Ovary (tissue), 9 donors: ENCODE results near the gene ABCC4. TPM values are rescaled to one million over a fixed set of nuclear protein-coding genes. Genes with fewer than 3 reads are reported as not detected.

Source experiments
- DNase-seq, 5 donors: peaks; one replicate each; pipeline ENCODE4 v3.0.0-alpha.2; 2019 to 2020
- H3K27ac ChIP-seq, 2 donors: fragments of 200-600 bp; one replicate each; pipeline versions ENCODE4 v1.5.1 to v1.8.0; 2019 to 2022
- H3K27me3 ChIP-seq: fragments of 200-600 bp; one replicate; pipeline ENCODE4 v1.8.0; 2022
- H3K36me3 ChIP-seq: fragments of 200-600 bp; sonication (generic); one replicate; pipeline ENCODE4 v1.5.1; 2019
- H3K4me1 ChIP-seq: one replicate; pipeline ENCODE4 v1.8.1; 2013; ENCODE audit warnings: mild to moderate bottlenecking, moderate library complexity; ENCODE audit not compliant: insufficient read depth
- H3K4me3 ChIP-seq: fragments of 200-600 bp; sonication (generic); one replicate; pipeline ENCODE4 v1.5.1; 2017
- H3K9me3 ChIP-seq, 2 donors: fragments of 200-600 bp in 1 of 2; sonication (generic) in 1 of 2; one replicate each; pipeline versions ENCODE4 v1.5.1 to v1.8.1; 2013 to 2019; ENCODE audit warnings: mild to moderate bottlenecking in 1 of 2, moderate library complexity in 1 of 2
- EP300 ChIP-seq: sonication (generic); formaldehyde crosslinking; IDR thresholded peaks from one replicate; pipeline ENCODE4 v1.6.1; 2017; ENCODE audit warnings: antibody characterized with exemption
- POLR2A ChIP-seq: fragments of 450-650 bp; IDR thresholded peaks from one replicate; pipeline ENCODE4 v1.6.1; 2017; ENCODE audit warnings: antibody characterized with exemption, mild to moderate bottlenecking, moderate library complexity
- WGBS, 3 donors: extraction: QIAGEN DNeasy Blood & Tissue Kit in 1 of 3; methylation state at CpG; one replicate each; pipeline versions ENCODE4 v1.1.5 to v1.1.7; 2013 to 2017; 5-methylcytosine and 5-hydroxymethylcytosine counted together
- intact Hi-C, 4 donors: fragments of 100-400 bp; cut with DNase I; formaldehyde crosslinking; loops; one replicate each; pipeline versions ENCODE4 v1.11.0 to v1.15.1; 2022 to 2023
- polyA plus RNA-seq, 2 donors: library from polyadenylated mRNA; stranded (reverse); fragments of 200-250 nt in 1 of 2; fragments of 350-450 nt in 1 of 2; fragmentation: Illumina TruSeq in 1 of 2; extraction: RNeasy Lipid Tissue Mini Kit (QIAGEN cat#74804) in 1 of 2; gene quantifications; one replicate each; pipeline ENCODE4 v1.2.3, GENCODE V29; 2013 to 2014
- total RNA-seq, 7 donors: library from RNA; depleted of rRNA in 2 of 7; stranded (reverse); fragments of >200 nt in 2 of 7; fragmentation: NEBNext Ultra II Directional in 3 of 7; extraction: Animal tissue kit (Norgen Biotek cat#: 25700) in 3 of 7; gene quantifications; one replicate each; pipeline versions ENCODE4 v1.1.0 to v1.2.4, GENCODE V29; 2016 to 2023
- TF ChIP-seq, protein P1 (sequence below), 3 donors: fragments of 450-650 bp in 2 of 3; fragments of 200-600 bp in 1 of 3; IDR thresholded peaks; one replicate each; pipeline versions ENCODE4 v1.5.1 to v1.8.0; 2016 to 2022; ENCODE audit warnings: antibody characterized with exemption in 3 of 3, mild to moderate bottlenecking in 1 of 3
- donor health status: DM: no; HTN: no; CAD: no; lungs with moderate emphysema.
- donor health status: DM: no; HTN: no; CAD: no.
- donor health status: Bipolar disorder and iron deficiency.
- donor health status: DM: yes; HTN: yes; CAD: no.
- donor health status: DM: no; HTN: no; CAD: no.
- donor health status: DM: yes; HTN: yes; CAD: no.

Gene ABCC4
- total and polyA plus RNA-seq, 9 donors, result 6.1 to 28.5 (median 11.5) TPM

DNA sequence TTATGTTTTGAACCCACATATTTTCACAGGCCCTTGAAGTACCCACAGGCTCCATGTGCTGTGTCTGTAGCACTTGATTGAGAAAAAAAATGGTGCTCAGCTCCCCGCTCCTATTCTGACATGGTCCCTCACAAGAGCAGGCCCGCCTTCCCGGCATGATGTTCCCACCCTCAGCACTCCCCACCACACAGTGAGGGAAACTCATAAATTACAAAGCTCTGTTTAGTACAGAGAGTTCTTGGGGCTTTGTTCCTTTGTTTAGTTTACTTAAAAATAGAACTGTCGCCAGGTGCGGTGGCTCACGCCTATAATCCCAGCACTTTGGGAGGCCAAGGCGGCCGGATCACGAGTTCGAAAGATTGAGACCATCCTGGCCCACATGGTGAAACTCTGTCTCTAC, 25.9 kb upstream of the ABCC4 start:
- no peaks in the 10 kb centered on the region for H3K9me3 ChIP-seq
- no peak overlapping the region for H3K27ac ChIP-seq
- intact Hi-C loops, result no loop called here
- TF ChIP-seq EP300, result no peak
- TF ChIP-seq, protein P1, sequence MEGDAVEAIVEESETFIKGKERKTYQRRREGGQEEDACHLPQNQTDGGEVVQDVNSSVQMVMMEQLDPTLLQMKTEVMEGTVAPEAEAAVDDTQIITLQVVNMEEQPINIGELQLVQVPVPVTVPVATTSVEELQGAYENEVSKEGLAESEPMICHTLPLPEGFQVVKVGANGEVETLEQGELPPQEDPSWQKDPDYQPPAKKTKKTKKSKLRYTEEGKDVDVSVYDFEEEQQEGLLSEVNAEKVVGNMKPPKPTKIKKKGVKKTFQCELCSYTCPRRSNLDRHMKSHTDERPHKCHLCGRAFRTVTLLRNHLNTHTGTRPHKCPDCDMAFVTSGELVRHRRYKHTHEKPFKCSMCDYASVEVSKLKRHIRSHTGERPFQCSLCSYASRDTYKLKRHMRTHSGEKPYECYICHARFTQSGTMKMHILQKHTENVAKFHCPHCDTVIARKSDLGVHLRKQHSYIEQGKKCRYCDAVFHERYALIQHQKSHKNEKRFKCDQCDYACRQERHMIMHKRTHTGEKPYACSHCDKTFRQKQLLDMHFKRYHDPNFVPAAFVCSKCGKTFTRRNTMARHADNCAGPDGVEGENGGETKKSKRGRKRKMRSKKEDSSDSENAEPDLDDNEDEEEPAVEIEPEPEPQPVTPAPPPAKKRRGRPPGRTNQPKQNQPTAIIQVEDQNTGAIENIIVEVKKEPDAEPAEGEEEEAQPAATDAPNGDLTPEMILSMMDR (IDR thresholded peaks at IDR 0.05), result no peak
- no peak for TF ChIP-seq POLR2A
- H3K4me3 ChIP-seq, result no peak overlapping the region
- DNase-seq, result no peak
- H3K4me1 ChIP-seq, result no peaks in the 10 kb centered on the region
- H3K27me3 ChIP-seq, result no peaks in the 10 kb centered on the region
- 87 to 91% (median 90%) methylated on average over 10 of the region's 10 CpGs for WGBS, 3 donors
- no peaks in the 10 kb centered on the region for H3K36me3 ChIP-seq

DNA sequence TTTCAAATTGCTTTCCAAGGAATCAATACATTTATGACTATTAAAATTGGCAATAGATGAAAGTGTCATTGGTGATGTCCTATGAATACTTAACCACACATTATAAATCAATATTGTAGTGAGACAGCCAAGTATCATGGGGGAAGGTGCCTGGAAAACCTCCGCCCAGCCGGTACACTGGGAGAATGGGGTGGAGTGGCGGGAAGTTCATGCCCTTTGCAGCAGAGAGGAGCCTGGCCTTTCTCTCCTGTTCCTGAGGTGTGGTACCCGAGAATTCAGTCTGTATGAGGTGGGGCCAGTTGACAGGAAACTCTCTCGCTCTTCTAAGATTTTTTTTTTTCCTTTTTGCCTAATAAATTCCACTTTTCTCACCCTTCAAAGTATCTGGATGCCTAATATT, 25.4 kb upstream of the ABCC4 start:
- Histone ChIP-seq H3K36me3 (no peaks in the 10 kb centered on the region), H3K4me3 (no peak overlapping the region), H3K27me3 (no peaks in the 10 kb centered on the region), H3K9me3 (no peaks in the 10 kb centered on the region), H3K27ac (no peak overlapping the region), H3K4me1 (no peaks in the 10 kb centered on the region)
- intact Hi-C loops, result no loop called here
- no peak for TF ChIP-seq POLR2A
- DNase-seq, result no peak
- WGBS, 3 donors, result 85 to 88% (median 87%) methylated on average over 5 of the region's 5 CpGs

DNA sequence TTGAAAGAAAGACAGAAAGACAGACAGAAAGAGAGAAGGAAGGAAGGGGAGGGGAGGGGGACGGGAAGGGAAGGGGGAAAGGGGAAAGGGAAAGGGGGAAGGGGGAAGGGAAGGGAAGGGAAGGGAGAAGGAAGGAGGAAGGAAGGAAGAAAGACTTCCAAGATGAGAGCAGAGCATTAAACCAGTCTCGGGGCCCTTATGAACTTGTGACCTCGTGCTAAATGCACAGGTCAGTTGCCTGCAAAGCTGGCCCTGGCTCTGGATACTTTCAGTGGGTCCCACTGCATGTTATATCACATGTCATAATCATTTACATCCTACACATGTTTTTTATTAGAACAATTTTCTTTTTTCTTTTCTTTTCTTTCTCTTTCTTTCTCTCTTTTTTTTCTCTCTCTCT, 24.2 kb upstream of the ABCC4 start:
- TF ChIP-seq, protein P1 (IDR thresholded peaks at IDR 0.05), result no peak
- no peak for TF ChIP-seq EP300
- TF ChIP-seq POLR2A, result no peak
- Histone ChIP-seq H3K4me1 (no peaks in the 10 kb centered on the region), H3K4me3 (no peak overlapping the region), H3K27ac (no peak overlapping the region), H3K9me3 (no peaks in the 10 kb centered on the region), H3K36me3 (no peaks in the 10 kb centered on the region), H3K27me3 (no peaks in the 10 kb centered on the region)
- intact Hi-C loops, result no loop called here
- no peak for DNase-seq
- 75 to 88% (median 80%) methylated on average over 3 of the region's 3 CpGs for WGBS, 3 donors

DNA sequence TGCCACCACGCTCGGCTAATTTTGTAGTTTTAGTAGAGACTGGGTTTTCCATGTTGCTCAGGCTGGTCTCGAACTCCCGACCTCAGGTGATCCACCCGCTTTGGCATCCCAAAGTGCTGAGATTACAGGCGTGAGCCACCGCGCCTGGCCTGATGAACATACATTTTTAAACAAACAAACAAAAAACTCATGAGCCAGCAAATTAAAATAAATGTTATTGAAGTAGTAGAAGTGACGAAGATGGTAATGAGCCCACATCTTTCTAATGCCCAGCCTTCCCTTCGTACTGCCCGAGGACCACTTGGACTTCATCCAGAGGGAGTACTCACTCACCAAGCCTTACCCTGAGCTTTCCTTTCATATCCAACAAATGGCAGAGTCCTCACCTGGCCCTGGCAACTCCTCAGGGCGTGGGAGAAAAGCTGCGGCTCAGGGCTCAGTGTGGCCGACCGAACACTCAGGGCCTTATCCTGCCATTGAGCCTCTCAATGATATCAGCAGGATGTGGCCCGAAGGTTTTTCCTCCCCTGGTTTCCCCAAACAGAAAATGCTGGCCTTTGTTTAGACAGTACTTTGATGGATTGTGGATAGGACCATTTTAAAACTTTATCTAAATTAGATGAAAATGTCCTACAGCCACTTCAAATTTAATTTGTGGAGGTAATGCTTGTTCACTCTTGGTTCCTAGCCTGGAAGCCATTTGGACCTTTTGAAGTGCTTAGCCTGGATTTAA, 22.8 kb upstream of the ABCC4 start:
- no peaks in the 10 kb centered on the region for H3K9me3 ChIP-seq
- H3K4me3 ChIP-seq, result no peak overlapping the region
- no peaks in the 10 kb centered on the region for H3K27me3 ChIP-seq
- TF ChIP-seq, protein P1 (IDR thresholded peaks at IDR 0.05), result no peak
- TF ChIP-seq POLR2A (no peak), EP300 (no peak)
- H3K4me1 ChIP-seq, result no peaks in the 10 kb centered on the region
- DNase-seq, result no peak
- intact Hi-C loops, result no loop called here
- no peak overlapping the region for H3K27ac ChIP-seq
- H3K36me3 ChIP-seq, result no peaks in the 10 kb centered on the region
- 68 to 75% (median 70%) methylated on average over 16 of the region's 16 CpGs for WGBS, 3 donors

DNA sequence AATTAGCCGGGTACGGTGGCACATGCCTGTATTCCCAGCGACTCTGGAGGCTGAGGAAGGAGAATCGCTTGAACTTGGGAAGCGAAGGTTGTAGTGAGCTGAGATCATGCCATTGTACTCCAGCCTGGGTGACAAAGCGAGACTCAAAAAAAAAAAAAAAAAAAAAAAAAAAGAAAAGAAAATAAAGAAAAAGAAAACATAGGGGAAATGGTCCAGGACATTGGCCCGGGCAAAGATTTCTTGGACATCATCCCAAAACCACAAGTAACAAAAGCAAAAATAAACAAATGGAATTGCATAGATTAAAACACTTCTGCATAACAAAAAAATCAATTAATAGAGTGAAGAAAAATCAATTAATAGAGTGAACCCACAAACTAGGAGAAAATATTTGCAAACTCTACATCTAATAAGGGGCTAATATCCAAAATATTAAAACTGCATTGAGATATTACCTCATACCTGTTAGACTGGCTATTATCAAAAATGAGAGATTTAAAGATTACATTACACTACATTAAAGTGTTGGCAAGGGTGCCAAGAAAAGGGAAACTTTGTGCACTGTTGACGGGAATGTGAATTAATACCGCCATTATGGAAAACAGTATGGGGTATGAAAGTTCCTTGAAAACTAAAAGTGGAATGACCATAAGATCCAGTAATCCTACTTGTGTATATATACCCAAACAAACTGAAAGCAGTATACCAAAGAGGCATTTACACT, 18.5 kb upstream of the ABCC4 start:
- H3K27me3 ChIP-seq, result no peaks in the 10 kb centered on the region
- H3K4me3 ChIP-seq, result no peak overlapping the region
- H3K4me1 ChIP-seq, result no peaks in the 10 kb centered on the region
- TF ChIP-seq POLR2A (no peak), EP300 (no peak)
- TF ChIP-seq, protein P1 (IDR thresholded peaks at IDR 0.05), result no peak
- DNase-seq, result no peak
- H3K27ac ChIP-seq, result no peak overlapping the region
- H3K36me3 ChIP-seq, result no peaks in the 10 kb centered on the region
- intact Hi-C loops, result no loop called here
- WGBS, 3 donors, result 73 to 83% (median 76%) methylated on average over 9 of the region's 9 CpGs
- no peaks in the 10 kb centered on the region for H3K9me3 ChIP-seq
